Activated CD4-positive, alpha-beta T cell treated with anti-CD3 and anti-CD28 coated beads for 24 hours (primary cell): Measurements from ENCODE around the gene VMO1.
A peak's percentile ranks its signal among the peaks of the same experiment; 100 is the strongest.

Experiments used
- DNase-seq, 2 donors: peaks; one replicate each; pipeline ENCODE4 v3.0.0-alpha.2; 2020; ENCODE audit warnings: low read depth in 2 of 2

The VMO1 gene

DNA sequence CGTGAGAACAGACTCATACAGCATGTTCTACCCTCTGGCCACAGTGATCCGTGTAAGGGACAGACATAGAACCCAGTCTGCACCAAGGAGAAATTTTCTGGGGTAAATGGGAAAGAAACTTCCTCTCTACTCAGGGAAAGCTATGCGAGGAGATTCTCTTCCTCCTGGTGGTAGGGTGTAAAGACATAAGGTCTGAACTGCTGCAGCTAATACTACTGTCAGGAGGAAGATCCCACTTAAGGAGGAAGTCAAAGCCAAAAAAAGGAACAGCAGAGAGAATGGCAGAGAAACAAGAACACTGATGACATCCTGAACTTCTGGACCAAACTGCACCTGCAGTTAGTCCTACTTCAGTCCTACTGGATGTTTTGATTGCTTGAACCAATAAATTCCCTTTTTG, 21.6 kb downstream of the VMO1 start:
- DNase-seq: no peak

DNA sequence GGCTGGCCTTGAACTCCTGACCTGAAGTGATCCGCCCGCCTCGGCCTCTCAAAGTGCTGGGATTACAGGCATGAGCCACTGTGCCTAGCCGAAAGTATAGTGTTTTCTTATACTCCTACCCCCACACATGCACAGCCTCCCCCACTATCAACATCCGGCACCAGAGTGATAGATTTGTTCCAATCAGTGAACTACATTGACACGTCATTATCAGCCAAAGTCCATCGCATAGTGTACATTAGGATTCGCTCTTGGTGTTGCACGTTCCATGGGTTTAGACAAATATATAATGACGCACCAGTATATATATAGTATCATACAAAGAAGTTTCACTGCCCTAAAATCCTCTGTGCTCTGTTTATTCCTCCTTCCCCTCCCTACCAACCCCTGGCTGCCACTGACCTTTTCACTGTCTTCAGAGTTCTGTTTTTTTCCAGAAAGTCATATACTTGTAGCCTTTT, 26.4 kb downstream of the VMO1 start:
- DNase-seq: no peak

DNA sequence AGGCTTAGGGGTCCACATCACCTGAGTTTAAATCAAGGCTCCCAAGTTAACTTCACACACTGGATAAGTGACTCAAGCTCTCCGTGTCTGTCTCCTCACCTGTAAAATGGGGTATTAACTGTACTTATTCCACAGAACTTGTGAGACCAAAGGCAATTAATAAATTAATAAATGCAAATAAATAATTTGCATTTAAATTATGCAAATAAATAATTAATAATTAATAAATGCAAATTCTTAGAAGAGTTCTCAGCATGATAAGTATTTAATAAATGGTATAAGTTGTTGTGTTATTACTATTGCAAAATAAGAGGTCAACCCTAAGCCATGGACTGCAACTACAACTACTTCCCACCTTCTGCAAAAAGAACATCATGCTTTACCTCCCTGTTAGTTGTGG, 32.8 kb downstream of the VMO1 start:
- DNase-seq: no peak

DNA sequence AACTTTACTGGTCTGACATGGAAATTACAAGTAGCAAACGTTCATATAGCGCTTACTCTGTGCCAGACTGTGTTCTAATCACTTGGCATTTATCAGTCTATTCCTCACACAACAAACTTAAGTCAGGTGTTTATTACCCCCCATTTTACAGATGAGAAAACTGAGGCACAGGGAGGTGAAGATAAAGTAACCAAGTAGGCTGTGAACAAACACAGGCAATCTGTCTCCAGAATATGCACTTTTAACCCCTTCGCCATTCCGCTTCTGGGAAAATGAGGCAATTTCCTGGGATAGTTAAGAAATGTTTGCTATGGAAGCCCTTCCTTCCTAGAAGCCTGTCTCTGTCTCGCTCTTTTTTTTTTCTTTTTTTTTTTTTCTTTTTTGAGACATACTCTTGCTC, 34.2 kb downstream of the VMO1 start:
- DNase-seq: no peak

DNA sequence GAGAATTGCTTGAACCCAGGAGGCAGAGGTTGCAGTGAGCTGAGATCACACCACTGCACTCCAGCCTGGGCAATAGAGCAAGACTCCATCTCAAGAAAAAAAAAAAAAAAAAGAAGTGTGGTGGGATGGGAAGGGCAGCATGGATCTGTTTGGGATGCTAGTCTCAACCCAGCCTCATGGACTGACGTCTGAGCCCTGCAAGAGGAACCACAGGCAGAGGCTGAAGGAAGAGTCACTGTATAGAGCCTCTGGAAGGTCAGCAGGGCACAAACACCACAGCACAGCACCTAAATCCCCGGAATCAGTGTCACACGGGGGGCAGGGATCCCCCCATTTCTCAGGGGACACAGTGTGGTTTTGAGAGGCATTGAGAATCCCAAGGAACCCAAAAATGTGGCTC, 35.6 kb downstream of the VMO1 start:
- no peak for DNase-seq

DNA sequence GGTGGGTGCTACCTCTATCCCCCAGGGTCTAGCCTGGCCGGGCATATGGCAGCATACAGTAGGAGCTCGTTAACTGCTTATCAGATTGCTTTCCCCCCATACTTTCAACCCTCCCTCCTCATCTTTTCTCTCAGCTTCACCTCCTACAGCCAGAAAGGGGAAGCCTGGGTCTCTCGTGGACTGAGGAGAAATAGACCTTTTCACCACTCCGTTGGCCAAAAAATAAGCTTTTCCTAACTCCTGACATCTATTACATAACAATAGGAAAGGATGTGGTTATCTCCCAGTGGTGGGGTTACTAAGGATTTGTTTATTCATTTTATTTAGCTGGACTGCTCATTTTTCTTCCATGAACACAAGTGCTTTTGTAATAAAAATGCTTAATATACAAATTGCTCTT, 37.5 kb downstream of the VMO1 start:
- DNase-seq: no peak

DNA sequence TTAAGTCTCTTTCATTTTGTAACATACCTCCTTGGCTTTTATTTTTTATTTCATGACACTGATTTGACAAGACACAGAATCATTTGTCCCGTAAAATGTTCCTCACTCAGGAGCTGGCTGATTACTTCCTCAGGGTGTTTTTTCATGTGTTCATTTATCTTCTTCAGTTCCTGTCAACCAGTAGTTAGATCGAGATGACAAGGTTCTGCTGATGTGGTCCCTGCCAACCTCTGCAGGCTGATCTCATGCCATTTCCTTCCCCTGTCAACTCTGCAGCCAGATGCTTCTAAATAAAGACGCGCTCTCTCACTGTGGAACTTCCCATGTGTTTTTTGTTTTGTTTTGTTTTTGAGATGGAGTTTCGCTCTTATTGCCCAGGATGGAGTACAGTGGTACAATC, 38.3 kb downstream of the VMO1 start:
- no peak for DNase-seq

DNA sequence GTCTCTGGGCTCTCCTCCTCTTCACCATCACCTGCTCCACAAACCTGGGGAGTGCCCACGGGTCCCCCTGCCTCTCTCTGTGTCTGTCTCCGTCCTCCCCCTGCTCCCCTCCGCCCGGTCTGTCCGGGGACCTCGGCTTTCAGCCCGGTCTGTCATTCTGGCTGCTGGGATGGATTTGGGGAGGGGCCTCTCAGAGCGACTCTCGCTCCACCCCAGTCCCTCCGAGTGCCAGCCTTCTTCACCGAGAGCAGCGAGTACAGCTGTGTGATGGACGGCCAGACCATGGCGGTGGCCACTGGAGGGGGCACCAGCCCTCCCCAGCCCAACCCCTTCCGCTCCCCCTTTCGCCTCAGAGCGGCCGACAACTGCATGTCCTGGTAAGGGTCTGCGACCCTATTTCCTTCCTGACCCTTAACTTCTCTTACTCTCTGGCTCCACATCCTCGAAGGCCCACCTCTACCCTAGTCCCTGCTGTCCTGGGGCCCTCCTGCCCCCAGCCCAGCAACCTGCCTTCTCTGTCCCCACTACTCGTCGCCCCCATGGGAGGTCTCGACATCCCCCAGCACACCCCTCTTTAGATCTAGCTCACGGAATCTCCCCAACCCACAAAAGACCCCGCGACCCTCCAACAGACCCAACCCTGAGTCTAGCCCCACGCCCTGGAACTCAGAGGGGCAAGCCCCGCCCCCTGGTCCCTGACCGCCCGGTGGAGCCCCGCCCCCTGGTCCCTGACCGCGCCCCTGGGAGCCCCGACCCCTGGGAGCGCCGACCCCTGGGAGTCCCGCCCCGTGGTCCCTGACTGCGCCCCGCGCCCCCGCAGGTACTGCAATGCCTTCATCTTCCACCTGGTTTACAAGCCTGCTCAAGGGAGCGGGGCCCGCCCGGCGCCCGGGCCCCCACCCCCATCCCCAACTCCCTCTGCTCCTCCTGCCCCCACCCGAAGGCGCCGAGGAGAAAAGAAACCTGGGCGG, 40.9 kb downstream of the VMO1 start:
- no peak for DNase-seq

DNA sequence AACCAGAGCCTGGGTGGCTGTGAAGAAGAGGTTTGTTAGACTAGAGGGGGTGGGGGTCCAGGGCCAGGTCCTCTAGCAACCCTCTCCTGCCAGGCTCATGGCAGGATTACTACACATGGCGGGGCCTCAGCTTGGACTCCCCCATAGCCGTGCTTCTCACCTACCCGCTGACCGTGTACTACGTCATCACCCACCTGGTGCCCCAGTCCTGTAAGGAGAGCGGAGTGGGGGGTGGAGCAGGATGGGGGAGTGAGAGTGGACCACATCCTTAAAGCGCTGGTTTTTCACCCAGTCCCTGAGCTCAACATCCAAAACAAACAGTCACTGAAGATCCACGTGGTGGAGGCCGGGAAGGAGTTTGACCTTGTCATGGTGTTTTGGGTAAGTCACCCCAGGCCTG, 42.3 kb downstream of the VMO1 start:
- no peak for DNase-seq

DNA sequence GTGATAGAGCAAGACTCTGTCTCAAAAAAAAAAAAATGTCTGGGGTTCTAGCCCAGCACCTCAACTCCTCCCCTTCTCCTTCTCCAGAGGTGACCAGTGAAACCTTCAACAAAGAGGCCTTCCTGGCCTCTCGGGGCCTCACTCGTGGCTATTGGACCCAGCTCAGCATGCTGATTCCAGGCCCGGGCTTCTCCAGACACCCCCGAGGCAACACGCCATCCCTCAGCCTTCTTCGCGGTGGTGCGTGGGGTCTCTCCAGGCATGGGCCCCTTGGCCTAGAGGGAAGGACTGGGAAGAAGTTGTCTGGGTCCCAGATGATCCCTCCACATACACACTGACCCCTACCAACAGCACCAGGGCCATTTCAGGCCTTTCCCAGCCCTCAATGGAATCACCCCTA, 42.9 kb downstream of the VMO1 start:
- no peak for DNase-seq

DNA sequence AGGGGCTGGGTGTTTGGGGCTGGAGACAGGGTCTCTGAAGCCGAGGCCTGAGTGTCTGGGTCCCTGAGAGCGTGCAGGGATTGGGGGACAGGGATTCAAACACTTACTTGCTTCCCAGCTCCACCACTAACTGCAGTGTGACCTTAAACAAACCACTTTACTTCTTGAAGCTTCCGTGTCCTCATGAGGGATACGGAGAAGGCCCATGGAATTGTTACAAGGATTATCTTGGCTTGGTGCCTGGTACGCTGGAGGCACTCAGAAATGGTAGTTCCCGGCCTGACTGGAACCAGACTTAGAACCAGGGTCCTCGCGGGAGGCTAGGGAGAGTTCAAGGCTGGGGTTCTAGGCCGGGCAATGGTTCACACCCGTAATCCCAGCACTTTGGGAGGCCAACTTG, 43.5 kb downstream of the VMO1 start:
- DNase-seq: no peak

DNA sequence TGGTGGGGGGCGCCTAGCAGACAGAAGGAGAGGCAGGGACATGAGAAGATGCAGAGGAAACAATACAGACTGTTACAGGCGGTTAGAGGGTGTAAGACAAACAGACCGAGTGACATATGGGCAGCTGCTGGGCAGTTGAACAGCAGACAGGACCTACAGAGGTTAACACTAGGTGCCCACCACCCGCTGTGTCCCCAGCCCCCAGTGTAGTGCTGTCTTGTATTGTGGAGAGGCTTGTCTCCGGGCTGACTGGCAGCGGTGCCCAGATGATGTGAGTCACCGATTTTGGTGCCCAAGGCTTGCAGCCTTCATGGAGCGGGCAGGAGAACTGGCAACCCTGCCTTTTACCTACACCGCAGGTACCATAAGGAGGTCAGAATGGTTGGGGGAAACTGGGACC, 44.0 kb downstream of the VMO1 start:
- DNase-seq: no peak

DNA sequence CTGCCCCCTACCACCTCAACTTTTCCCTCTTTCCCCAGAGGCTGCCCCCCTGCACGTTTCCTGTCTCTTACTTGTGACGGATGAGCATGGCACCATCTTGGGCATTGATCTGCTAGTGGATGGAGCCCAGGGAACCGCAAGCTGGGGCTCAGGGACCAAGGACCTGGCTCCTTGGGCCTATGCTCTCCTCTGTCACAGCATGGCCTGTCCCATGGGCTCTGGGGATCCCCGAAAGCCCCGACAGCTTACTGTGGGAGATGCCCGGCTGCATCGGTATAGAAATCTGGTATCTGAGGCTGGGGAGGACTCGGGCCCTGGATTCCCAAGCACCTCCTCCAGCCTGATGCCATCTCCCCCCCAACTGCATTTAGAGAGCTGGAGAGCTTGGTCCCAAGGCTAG, 44.6 kb downstream of the VMO1 start:
- no peak for DNase-seq

DNA sequence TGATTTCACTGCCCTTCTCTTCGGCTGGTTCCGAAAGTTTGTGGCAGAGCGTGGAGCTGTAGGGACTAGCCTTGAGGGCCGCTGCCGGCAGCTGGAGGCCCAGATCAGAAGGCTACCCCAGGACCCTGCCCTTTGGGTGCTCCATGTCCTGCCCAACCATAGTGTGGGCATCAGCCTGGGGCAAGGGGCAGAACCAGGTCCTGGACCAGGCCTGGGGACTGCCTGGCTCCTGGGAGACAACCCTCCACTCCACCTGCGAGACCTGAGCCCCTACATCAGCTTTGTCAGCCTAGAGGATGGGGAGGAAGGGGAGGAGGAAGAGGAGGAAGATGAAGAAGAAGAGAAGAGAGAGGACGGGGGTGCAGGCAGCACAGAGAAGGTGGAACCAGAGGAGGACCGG, 45.6 kb downstream of the VMO1 start:
- no peak for DNase-seq

DNA sequence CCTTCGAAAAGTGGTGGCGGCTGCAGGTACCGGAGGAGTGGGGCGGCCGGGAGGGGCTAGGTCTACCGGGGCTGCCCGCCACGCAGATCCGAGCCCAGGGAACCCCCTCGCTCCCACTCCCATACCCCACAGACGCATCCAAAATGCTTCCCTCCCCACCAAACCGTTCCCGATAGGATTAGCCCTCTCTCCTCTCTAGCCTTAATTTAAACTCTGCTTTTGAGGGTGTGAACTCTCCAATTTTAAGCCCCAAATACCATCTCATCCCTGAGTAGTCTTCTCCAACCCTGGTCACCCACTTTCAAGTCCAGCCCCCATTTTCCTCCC, 46.2 kb downstream of the VMO1 start:
- DNase-seq: no peak

DNA sequence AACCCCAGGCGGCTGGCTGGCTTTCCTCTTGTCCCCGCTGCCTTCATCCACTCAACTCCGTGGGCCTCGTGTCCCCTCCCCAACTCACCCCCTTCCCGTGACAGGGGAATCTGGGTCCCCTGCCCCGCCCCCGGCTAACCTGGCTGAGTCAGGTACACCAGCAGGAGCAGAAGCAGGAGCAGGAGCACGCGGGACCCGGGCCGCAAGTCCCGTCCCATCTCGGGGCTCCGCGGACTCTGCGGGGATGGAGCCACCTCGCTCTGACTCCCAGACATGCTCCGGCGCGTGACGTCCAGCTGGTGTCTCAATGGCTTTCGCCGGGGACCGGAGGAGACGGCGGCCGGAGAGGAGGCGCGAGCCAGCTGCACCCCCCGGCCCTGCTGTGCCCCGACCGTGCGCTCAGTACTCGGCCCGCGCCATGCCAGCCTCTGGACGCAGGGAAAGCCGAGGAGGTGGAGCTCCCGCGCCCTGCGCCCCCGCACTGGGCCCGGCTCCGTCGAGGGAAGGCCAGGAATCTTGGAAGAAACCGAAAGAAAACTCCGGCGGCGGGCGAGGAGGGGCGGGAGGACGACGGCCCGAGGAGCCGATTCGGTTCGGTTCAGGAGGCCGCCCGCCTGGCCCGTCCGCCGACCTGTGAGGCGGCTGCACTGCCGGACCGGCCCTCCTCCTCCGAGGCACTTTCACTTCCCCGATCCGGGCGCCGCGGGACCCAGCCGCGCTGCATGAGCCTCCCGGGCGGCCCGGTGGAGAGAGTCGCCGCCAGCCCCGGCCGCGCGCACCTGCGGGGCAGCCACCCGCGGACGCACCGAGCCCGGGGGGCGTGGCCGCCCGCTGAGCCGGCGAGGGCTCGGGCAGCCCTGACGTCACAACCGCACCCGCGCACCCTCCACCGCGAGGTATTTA, 46.8 kb downstream of the VMO1 start, which contains the start of the genes CXCL16 and ZMYND15:
CXCL16 (minus strand) TSS at position 807 of the 903 bp plus-strand sequence; CDS start at position 218, 589 bp downstream.
ZMYND15 (plus strand) TSS at position 712 of the 903 bp plus-strand sequence. CDS start 716 bp downstream, outside the sequence.
- DNase-seq: peak in 1 of 2 donors; percentile 43

DNA sequence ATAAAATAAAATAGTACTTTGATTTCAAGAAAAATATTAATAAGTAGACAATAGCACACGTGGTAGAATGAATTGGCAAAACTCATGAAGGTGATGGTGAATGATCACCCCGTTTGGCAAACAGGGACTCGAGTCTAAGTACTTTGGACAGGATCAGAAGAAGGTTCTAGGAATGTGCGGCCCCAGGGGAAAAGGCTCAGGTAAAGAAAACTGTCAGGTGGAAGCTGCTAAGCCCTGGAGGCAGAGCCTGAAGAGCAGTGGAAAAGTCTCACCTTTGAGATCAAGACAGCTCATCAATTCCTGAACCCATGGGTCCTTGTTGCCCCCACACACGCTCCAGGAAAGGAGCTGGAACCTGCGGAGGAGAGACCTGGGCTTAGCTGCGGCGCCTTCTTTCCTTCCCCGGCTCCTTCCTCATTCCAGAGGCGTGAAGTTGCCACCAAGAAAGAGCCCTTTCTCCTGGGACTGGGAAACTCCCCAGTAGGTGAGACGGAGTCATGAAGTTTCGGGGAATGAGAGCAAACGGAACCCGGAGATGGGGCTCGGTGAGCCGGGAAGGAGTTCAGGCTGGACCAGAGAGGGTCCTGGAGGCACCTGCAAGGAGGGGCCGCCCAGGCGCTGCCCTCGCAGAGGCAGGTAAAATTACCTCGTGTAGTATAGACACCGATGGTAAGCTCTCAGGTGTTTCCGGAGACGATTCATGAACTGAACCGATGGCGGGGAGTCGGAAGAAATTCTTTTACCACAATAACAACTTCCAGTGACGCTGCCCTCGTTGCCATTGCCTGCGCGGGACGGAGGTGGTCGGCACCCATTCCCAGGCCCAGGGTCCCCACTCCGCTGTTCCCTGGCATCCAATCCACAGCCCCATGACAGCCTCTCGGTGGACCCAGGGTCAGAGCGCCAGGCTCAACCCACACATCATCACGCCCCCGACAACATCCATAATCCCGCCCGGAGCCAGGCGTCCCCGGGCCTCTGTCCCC, 47.7 kb downstream of the VMO1 start:
- no peak for DNase-seq

DNA sequence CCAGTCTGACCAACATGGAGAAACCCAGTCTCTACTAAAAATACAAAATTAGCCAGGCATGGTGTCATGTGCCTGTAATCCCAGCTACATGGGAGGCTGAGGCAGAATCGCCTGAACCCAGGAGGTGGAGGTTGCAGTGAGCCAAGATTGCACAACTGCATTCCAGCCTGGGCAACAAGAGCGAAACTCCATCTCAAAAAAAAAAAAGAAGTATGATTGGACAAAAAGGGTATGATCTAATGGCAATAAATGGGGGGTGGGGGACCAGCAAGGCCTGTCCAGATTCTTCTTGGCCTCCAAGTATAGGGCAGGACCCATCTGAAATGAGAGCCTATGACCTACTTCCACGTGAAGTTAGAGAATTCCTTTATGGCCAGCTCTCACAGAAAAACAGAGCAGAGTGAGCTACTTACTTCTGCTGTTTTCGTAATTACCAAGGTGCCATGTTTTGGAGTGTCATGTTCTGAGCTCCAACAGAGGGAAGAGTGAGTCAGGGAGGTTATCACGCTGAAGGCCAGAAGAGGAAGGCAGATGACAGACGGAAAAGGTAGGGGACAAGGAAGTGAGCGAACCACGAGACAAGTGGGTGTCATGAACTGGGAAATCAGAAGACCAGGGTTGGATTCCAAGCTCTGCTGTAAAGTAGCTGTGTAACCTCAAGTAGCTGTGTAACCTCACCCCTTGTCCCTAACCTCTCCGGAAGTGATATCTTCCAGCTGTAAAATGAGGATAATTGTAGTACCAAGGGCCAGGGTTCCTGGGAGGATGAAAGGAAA, 50.1 kb downstream of the VMO1 start:
- DNase-seq: no peak
